OCI-LY1 (cell line): ENCODE results near the gene OSTN.

ENCODE experiments used
- H2AFZ ChIP-seq: fragments of 200-600 bp; sonication (generic), shearing (Covaris generic); 2 replicates; pipeline ENCODE4 v1.6.0; 2014; ENCODE audit warnings: antibody characterized with exemption, mild to moderate bottlenecking, low read length
- H3F3A ChIP-seq: fragments of 200-600 bp; sonication (generic), shearing (Covaris generic); 2 replicates; pipeline ENCODE4 v1.6.0; 2014; ENCODE audit warnings: mild to moderate bottlenecking, antibody characterized with exemption, low read length, moderate library complexity; ENCODE audit not compliant: insufficient read depth
- H3K27ac ChIP-seq: fragments of 200-600 bp; sonication (generic); 2 replicates; pipeline ENCODE4 v1.5.1; 2014; ENCODE audit warnings: low read length, mixed run types, mild to moderate bottlenecking, low read depth; ENCODE audit not compliant: poor library complexity, severe bottlenecking
- H3K27me3 ChIP-seq: fragments of 200-600 bp; sonication (generic); 2 replicates; pipeline ENCODE4 v1.6.0; 2014; ENCODE audit warnings: antibody characterized with exemption, mild to moderate bottlenecking, low read length, moderate library complexity; ENCODE audit not compliant: insufficient read depth
- H3K36me3 ChIP-seq: fragments of 200-600 bp; sonication (generic); 2 replicates; pipeline ENCODE4 v1.6.1; 2014; ENCODE audit warnings: mild to moderate bottlenecking, antibody characterized with exemption, low read length, moderate library complexity, mixed read lengths; ENCODE audit not compliant: insufficient read depth
- H3K4me1 ChIP-seq: fragments of 200-600 bp; sonication (generic); 2 replicates; pipeline ENCODE4 v1.5.1; 2014; ENCODE audit warnings: mild to moderate bottlenecking, low read length, moderate library complexity; ENCODE audit not compliant: insufficient read depth, severe bottlenecking
- H3K4me2 ChIP-seq: fragments of 200-600 bp; sonication (generic), shearing (Covaris generic); 2 replicates; pipeline ENCODE4 v1.6.1; 2014; ENCODE audit warnings: low read length
- H3K4me3 ChIP-seq: fragments of 200-600 bp; sonication (generic); 2 replicates; pipeline ENCODE4 v1.5.1; 2014; ENCODE audit warnings: low read length, low read depth, mild to moderate bottlenecking, mixed read lengths; ENCODE audit not compliant: poor library complexity, severe bottlenecking
- H3K79me2 ChIP-seq: fragments of 200-600 bp; shearing (Covaris generic); 2 replicates; pipeline ENCODE4 v1.6.1; 2016; ENCODE audit warnings: mixed run types, low read length, mixed read lengths; ENCODE audit not compliant: insufficient read depth
- H3K9ac ChIP-seq: fragments of 200-600 bp; sonication (generic), shearing (Covaris generic); 2 replicates; pipeline ENCODE4 v1.6.1; 2014; ENCODE audit warnings: mild to moderate bottlenecking, low read length, mixed read lengths
- H3K9me2 ChIP-seq: fragments of 200-600 bp; sonication (generic), shearing (Covaris generic); 2 replicates; pipeline ENCODE4 v1.6.1; 2014; ENCODE audit warnings: low read depth, mild to moderate bottlenecking, low read length, mixed read lengths
- H3K9me3 ChIP-seq: fragments of 200-600 bp; shearing (Covaris generic); 2 replicates; pipeline ENCODE4 v1.6.1; 2014; ENCODE audit warnings: low read length, mixed read lengths
- H4K20me1 ChIP-seq: fragments of 200-600 bp; sonication (generic), shearing (Covaris generic); 2 replicates; pipeline ENCODE4 v1.6.0; 2016; ENCODE audit warnings: mild to moderate bottlenecking, low read length; ENCODE audit not compliant: insufficient read depth
- EZH2 ChIP-seq: fragments of 200-600 bp; sonication (generic), shearing (Covaris generic); IDR thresholded peaks from 2 replicates; pipeline ENCODE4 v1.8.0; 2017; ENCODE audit warnings: borderline replicate concordance, mixed run types, mild to moderate bottlenecking, antibody characterized with exemption, low read length, moderate library complexity, mixed read lengths
- TF ChIP-seq, protein P1 (sequence below): fragments of 200-600 bp; sonication (generic), shearing (Covaris generic); IDR thresholded peaks from 2 replicates; pipeline ENCODE4 v1.5.1; 2017; ENCODE audit warnings: mild to moderate bottlenecking, antibody characterized with exemption, low read length, moderate library complexity, mixed read lengths

Gene OSTN

GRCh38 chr3:191282251-191283185, 83.5 kb downstream of the OSTN start:
- H3K9me3 ChIP-seq, result no peaks in the 10 kb centered on the region
- H3F3A ChIP-seq, result no peaks in the 10 kb centered on the region
- no peak overlapping the region for H2AFZ ChIP-seq
- no peak overlapping the region for H3K4me3 ChIP-seq
- no peaks in the 10 kb centered on the region for H3K9me2 ChIP-seq
- no peaks in the 10 kb centered on the region for H3K4me1 ChIP-seq
- H3K36me3 ChIP-seq, result no peaks in the 10 kb centered on the region
- no peaks in the 10 kb centered on the region for H3K27me3 ChIP-seq
- H3K4me2 ChIP-seq, result no peak overlapping the region
- H3K27ac ChIP-seq, result no peak overlapping the region
- no peaks in the 10 kb centered on the region for H4K20me1 ChIP-seq
- H3K9ac ChIP-seq, result no peak overlapping the region
- no peaks in the 10 kb centered on the region for H3K79me2 ChIP-seq
- TF ChIP-seq EZH2, result no peak
- TF ChIP-seq, protein P1, sequence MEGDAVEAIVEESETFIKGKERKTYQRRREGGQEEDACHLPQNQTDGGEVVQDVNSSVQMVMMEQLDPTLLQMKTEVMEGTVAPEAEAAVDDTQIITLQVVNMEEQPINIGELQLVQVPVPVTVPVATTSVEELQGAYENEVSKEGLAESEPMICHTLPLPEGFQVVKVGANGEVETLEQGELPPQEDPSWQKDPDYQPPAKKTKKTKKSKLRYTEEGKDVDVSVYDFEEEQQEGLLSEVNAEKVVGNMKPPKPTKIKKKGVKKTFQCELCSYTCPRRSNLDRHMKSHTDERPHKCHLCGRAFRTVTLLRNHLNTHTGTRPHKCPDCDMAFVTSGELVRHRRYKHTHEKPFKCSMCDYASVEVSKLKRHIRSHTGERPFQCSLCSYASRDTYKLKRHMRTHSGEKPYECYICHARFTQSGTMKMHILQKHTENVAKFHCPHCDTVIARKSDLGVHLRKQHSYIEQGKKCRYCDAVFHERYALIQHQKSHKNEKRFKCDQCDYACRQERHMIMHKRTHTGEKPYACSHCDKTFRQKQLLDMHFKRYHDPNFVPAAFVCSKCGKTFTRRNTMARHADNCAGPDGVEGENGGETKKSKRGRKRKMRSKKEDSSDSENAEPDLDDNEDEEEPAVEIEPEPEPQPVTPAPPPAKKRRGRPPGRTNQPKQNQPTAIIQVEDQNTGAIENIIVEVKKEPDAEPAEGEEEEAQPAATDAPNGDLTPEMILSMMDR, result no peak

GRCh38 chr3:191283400-191283799, 84.4 kb downstream of the OSTN start:
- Histone ChIP-seq H3K4me1 (no peaks in the 10 kb centered on the region), H3F3A (no peaks in the 10 kb centered on the region), H4K20me1 (no peaks in the 10 kb centered on the region), H3K27ac (no peak overlapping the region), H3K9me2 (no peaks in the 10 kb centered on the region), H3K9ac (no peak overlapping the region), H3K36me3 (no peaks in the 10 kb centered on the region), H3K4me2 (no peak overlapping the region), H3K4me3 (no peak overlapping the region), H3K9me3 (no peaks in the 10 kb centered on the region), H2AFZ (no peak overlapping the region), H3K27me3 (no peaks in the 10 kb centered on the region), H3K79me2 (no peaks in the 10 kb centered on the region)
- TF ChIP-seq EZH2, result no peak
- TF ChIP-seq, protein P1, result no peak

- H3K4me1 ChIP-seq, result peaks cover 10% of the 10 kb centered on the region
- H3K4me3 ChIP-seq, result no peak overlapping the region
- no peaks in the 10 kb centered on the region for H3F3A ChIP-seq
- H3K27me3 ChIP-seq, result no peaks in the 10 kb centered on the region
- H3K9me2 ChIP-seq, result no peaks in the 10 kb centered on the region
- H3K27ac ChIP-seq, result no peak overlapping the region
- H3K9ac ChIP-seq, result no peak overlapping the region
- H2AFZ ChIP-seq, result no peak overlapping the region
- TF ChIP-seq EZH2, result no peak
- TF ChIP-seq, protein P1, result no peak
- no peaks in the 10 kb centered on the region for H3K36me3 ChIP-seq
- H4K20me1 ChIP-seq, result no peaks in the 10 kb centered on the region
- H3K9me3 ChIP-seq, result no peaks in the 10 kb centered on the region
- H3K4me2 ChIP-seq, result no peak overlapping the region
- no peaks in the 10 kb centered on the region for H3K79me2 ChIP-seq
Measured at GRCh38 chr3:191290311-191291025, 91.4 kb downstream of the OSTN start.
